ENCODE measurements around the gene AR. TPM values are rescaled to one million over a fixed set of nuclear protein-coding genes. Genes with fewer than 3 reads are reported as not detected.

Gene AR
- total RNA-seq, 2 donors from 2014 or later, result 77.4 to 119 TPM

DNA sequence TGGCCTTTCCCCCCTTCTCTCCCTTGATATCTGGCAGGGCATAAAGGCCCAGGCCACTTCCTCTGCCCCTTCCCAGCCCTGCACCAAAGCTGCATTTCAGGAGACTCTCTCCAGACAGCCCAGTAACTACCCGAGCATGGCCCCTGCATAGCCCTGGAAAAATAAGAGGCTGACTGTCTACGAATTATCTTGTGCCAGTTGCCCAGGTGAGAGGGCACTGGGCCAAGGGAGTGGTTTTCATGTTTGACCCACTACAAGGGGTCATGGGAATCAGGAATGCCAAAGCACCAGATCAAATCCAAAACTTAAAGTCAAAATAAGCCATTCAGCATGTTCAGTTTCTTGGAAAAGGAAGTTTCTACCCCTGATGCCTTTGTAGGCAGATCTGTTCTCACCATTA is 183.8 kb downstream of the AR start:
- H3K27ac ChIP-seq, result no peak overlapping the region
- TF ChIP-seq POLR2AphosphoS5 (IDR thresholded peaks at IDR 0.05), result no peak
- TF ChIP-seq CTCF (IDR thresholded peaks at IDR 0.05), result no peak
- no peak for TF ChIP-seq POLR2A (IDR thresholded peaks at IDR 0.05)
- intact Hi-C loops (cut with DNase I), result loop anchor here (10.0 kb wide), 1 partner anchor 183 kb away; the partner anchor contains the start of gene AR
- 60% methylated on average over 1 of the region's 2 CpGs for WGBS
- no peaks in the 10 kb centered on the region for H3K4me1 ChIP-seq (replicated peaks)
- H3K27me3 ChIP-seq (replicated peaks; ENCODE audit: insufficient read depth), result no peaks in the 10 kb centered on the region
- no peaks in the 10 kb centered on the region for H3K36me3 ChIP-seq
- no peak overlapping the region for H3K4me3 ChIP-seq
- DNase-seq (ENCODE audit: low spot score), result no peak
- no peaks in the 10 kb centered on the region for H3K9me3 ChIP-seq

DNA sequence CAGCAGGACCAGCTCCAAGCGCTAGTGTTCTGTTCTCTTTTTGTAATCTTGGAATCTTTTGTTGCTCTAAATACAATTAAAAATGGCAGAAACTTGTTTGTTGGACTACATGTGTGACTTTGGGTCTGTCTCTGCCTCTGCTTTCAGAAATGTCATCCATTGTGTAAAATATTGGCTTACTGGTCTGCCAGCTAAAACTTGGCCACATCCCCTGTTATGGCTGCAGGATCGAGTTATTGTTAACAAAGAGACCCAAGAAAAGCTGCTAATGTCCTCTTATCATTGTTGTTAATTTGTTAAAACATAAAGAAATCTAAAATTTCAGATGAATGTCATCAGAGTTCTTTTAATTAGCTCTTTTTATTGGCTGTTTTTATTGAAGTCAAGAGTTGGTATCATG is 186.5 kb downstream of the AR start:
- H3K4me1 ChIP-seq (replicated peaks), result no peaks in the 10 kb centered on the region
- TF ChIP-seq POLR2AphosphoS5 (IDR thresholded peaks at IDR 0.05) (no peak), CTCF (IDR thresholded peaks at IDR 0.05) (no peak), POLR2A (IDR thresholded peaks at IDR 0.05) (no peak)
- no peak overlapping the region for H3K4me3 ChIP-seq
- 23% methylated on average over 2 of the region's 2 CpGs for WGBS
- intact Hi-C loops (cut with DNase I), result no loop called here
- H3K27me3 ChIP-seq (replicated peaks; ENCODE audit: insufficient read depth), result no peaks in the 10 kb centered on the region
- H3K36me3 ChIP-seq, result no peaks in the 10 kb centered on the region
- no peak for DNase-seq (ENCODE audit: low spot score)
- no peaks in the 10 kb centered on the region for H3K9me3 ChIP-seq
- H3K27ac ChIP-seq, result no peak overlapping the region

DNA sequence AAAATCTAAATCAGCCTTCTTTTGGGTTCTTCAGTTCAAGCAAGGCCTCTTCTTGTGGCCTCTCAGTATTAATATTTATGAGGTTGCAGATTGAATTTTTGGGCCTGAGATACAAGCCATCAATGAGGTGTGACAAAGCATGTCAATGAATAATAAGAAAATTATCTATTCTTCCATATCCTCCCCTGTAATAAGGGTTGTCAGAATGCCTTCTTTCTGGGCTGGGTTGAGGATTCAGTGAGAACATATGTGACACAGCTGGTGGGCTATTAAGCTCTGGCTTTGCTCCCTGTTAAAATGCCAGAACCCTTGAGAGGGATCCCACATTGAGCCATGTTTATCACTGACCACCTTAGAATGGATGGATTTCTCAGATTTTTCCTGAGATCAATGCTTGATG is 187.2 kb downstream of the AR start:
- TF ChIP-seq POLR2AphosphoS5 (IDR thresholded peaks at IDR 0.05), result no peak
- no peak for TF ChIP-seq CTCF (IDR thresholded peaks at IDR 0.05)
- no peak for TF ChIP-seq POLR2A (IDR thresholded peaks at IDR 0.05)
- H3K4me3 ChIP-seq, result no peak overlapping the region
- intact Hi-C loops (cut with DNase I), result no loop called here
- no peaks in the 10 kb centered on the region for H3K36me3 ChIP-seq
- no peaks in the 10 kb centered on the region for H3K4me1 ChIP-seq (replicated peaks)
- DNase-seq (ENCODE audit: low spot score), result no peak
- H3K9me3 ChIP-seq, result no peaks in the 10 kb centered on the region
- no peaks in the 10 kb centered on the region for H3K27me3 ChIP-seq (replicated peaks; ENCODE audit: insufficient read depth)
- no peak overlapping the region for H3K27ac ChIP-seq

DNA sequence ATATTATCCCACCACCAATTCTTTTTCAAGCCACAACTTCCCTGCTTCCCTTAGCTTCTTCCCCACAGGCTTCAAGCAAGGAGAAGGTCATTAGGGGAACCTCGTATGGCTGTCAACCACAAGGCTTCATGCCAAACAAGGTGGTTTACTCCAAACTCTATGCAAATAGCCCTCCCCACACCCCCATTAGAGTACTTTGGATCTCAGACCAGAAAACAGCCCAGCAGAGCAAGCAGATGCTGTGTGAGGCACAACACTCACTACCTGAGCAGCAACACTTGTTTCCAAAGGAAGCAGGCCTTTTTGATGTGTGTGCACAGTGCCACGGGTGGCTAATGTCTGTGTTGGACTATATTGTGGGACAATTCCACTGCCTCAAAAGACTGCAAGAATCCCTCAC is 189.0 kb downstream of the AR start:
- no peaks in the 10 kb centered on the region for H3K27me3 ChIP-seq (replicated peaks; ENCODE audit: insufficient read depth)
- WGBS, result 47% methylated on average over 2 of the region's 2 CpGs
- TF ChIP-seq CTCF (IDR thresholded peaks at IDR 0.05) (no peak), POLR2A (IDR thresholded peaks at IDR 0.05) (no peak), POLR2AphosphoS5 (IDR thresholded peaks at IDR 0.05) (no peak)
- no peaks in the 10 kb centered on the region for H3K36me3 ChIP-seq
- intact Hi-C loops (cut with DNase I), result no loop called here
- no peak overlapping the region for H3K27ac ChIP-seq
- no peak for DNase-seq (ENCODE audit: low spot score)
- no peaks in the 10 kb centered on the region for H3K9me3 ChIP-seq
- H3K4me1 ChIP-seq (replicated peaks), result no peaks in the 10 kb centered on the region
- H3K4me3 ChIP-seq, result no peak overlapping the region

DNA sequence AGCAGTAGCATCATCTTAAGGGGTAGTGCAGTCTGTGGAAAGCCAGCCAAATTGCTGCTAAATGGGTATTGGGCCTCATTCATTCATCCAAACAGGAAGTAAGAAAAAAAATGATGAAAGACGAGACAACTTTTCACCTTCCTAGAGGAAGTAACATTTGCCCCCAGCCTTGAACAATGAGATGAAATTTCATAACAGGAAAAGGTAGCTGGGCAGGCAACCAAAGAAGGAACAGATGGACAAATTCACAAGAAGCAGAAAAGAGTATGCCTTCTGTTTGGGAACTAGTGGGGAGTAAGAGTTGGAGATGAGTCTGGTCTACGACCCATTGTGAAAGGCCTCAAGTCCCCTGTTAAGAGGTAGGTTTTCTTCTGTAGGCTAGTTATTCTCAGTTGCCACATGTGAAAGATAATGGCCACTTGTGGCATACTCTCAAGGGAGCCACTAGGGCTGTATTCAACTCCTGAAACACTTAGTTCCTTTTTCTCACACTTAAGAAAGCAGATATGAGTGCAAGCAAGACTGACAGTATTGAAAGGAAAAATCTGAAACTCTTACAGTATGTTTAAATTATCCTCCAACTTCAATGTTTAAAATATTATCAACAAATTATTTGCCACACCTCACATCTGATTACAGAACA is 190.4 kb downstream of the AR start:
- H3K36me3 ChIP-seq, result no peaks in the 10 kb centered on the region
- H3K27ac ChIP-seq, result no peak overlapping the region
- TF ChIP-seq CTCF (IDR thresholded peaks at IDR 0.05) (no peak), POLR2A (IDR thresholded peaks at IDR 0.05) (no peak), POLR2AphosphoS5 (IDR thresholded peaks at IDR 0.05) (no peak)
- no peaks in the 10 kb centered on the region for H3K9me3 ChIP-seq
- no peaks in the 10 kb centered on the region for H3K4me1 ChIP-seq (replicated peaks)
- H3K4me3 ChIP-seq, result no peak overlapping the region
- DNase-seq (ENCODE audit: low spot score), result no peak
- intact Hi-C loops (cut with DNase I), result no loop called here
- no peaks in the 10 kb centered on the region for H3K27me3 ChIP-seq (replicated peaks; ENCODE audit: insufficient read depth)
- WGBS, result 68% methylated on average over 2 of the region's 2 CpGs
